Measurements from ENCODE around the gene DZIP1.

GRCh38 chr13:95629071-95629470, 15.4 kb downstream of the DZIP1 start:
- TF ChIP-seq CTCF (IDR thresholded peaks at IDR 0.05), result no peak
- no peak for TF ChIP-seq POLR2AphosphoS5 (IDR thresholded peaks at IDR 0.05)

Data from transverse colon (tissue), 4 donors.